ENCODE data around the gene HBG1. TPM values are rescaled to one million over a fixed set of nuclear protein-coding genes. Genes with fewer than 3 reads are reported as not detected.

The HBG1 gene
- total and polyA plus RNA-seq, 3 donors from 2014 or later, result not detected

GRCh38 chr11:5239046-5239445, 10.6 kb downstream of the HBG1 start:
- Histone ChIP-seq H3K36me3 (ENCODE audit: low read depth, missing control alignments) (no peaks in the 10 kb centered on the region), H3K27ac (no peak overlapping the region), H3K9me3 (no peaks in the 10 kb centered on the region), H3K4me1 (no peaks in the 10 kb centered on the region), H3K4me3 (no peak overlapping the region), H3K27me3 (no peaks in the 10 kb centered on the region)
- DNase-seq, result no peak
- intact Hi-C loops (cut with DNase I; ENCODE audit: low total_unique reads), result no loop called here
- TF ChIP-seq CTCF (IDR thresholded peaks at IDR 0.05) (no peak), POLR2A (IDR thresholded peaks at IDR 0.05) (no peak)

- WGBS, 2 donors, result 63 to 74% methylated on average over 2 of the region's 2 CpGs
- Histone ChIP-seq H3K27me3 (no peaks in the 10 kb centered on the region), H3K4me1 (no peaks in the 10 kb centered on the region), H3K36me3 (ENCODE audit: low read depth, missing control alignments) (no peaks in the 10 kb centered on the region), H3K9me3 (no peaks in the 10 kb centered on the region), H3K4me3 (no peak overlapping the region), H3K27ac (no peak overlapping the region)
- intact Hi-C loops (cut with DNase I; ENCODE audit: low total_unique reads), result no loop called here
- DNase-seq, result no peak
- no peak for TF ChIP-seq POLR2A (IDR thresholded peaks at IDR 0.05)
- TF ChIP-seq CTCF (IDR thresholded peaks at IDR 0.05), result no peak
Measured at GRCh38 chr11:5238486-5238885, 11.2 kb downstream of the HBG1 start.

- no peaks in the 10 kb centered on the region for H3K36me3 ChIP-seq (ENCODE audit: low read depth, missing control alignments)
- no peak overlapping the region for H3K4me3 ChIP-seq
- H3K9me3 ChIP-seq, result no peaks in the 10 kb centered on the region
- no peaks in the 10 kb centered on the region for H3K4me1 ChIP-seq
- no peaks in the 10 kb centered on the region for H3K27me3 ChIP-seq
- WGBS, 2 donors, result 87 to 90% methylated on average over 2 of the region's 2 CpGs
- H3K27ac ChIP-seq, result no peak overlapping the region
- no peak for DNase-seq
- TF ChIP-seq POLR2A (IDR thresholded peaks at IDR 0.05), result no peak
- no peak for TF ChIP-seq CTCF (IDR thresholded peaks at IDR 0.05)
- intact Hi-C loops (cut with DNase I; ENCODE audit: low total_unique reads), result no loop called here
Measured at GRCh38 chr11:5237420-5237819, 12.2 kb downstream of the HBG1 start.

- Histone ChIP-seq H3K27ac (no peak overlapping the region), H3K36me3 (ENCODE audit: low read depth, missing control alignments) (no peaks in the 10 kb centered on the region), H3K4me3 (no peak overlapping the region), H3K4me1 (no peaks in the 10 kb centered on the region), H3K9me3 (no peaks in the 10 kb centered on the region), H3K27me3 (no peaks in the 10 kb centered on the region)
- intact Hi-C loops (cut with DNase I; ENCODE audit: low total_unique reads), result no loop called here
- WGBS, 2 donors, result 90 to 96% methylated on average over 5 of the region's 5 CpGs
- no peak for DNase-seq
- TF ChIP-seq CTCF (IDR thresholded peaks at IDR 0.05) (no peak), POLR2A (IDR thresholded peaks at IDR 0.05) (no peak)
Measured at GRCh38 chr11:5235364-5236095, 14.1 kb downstream of the HBG1 start.

GRCh38 chr11:5234381-5234834, 15.2 kb downstream of the HBG1 start, which contains the start of gene HBD:
Gene HBD (minus strand): TSS chr11:5234483. CDS start chr11:5234433, 50 bp downstream.
- no peak for TF ChIP-seq CTCF (IDR thresholded peaks at IDR 0.05)
- TF ChIP-seq POLR2A (IDR thresholded peaks at IDR 0.05), result no peak
- no peaks in the 10 kb centered on the region for H3K9me3 ChIP-seq
- intact Hi-C loops (cut with DNase I; ENCODE audit: low total_unique reads), result no loop called here
- H3K27me3 ChIP-seq, result no peaks in the 10 kb centered on the region
- no peaks in the 10 kb centered on the region for H3K36me3 ChIP-seq (ENCODE audit: low read depth, missing control alignments)
- H3K27ac ChIP-seq, result no peak within 1 kb of the TSS
- WGBS, 2 donors, result 29 to 31% methylated on average over 2 of the region's 2 CpGs
- DNase-seq, result no peak
- no peaks in the 10 kb centered on the region for H3K4me1 ChIP-seq
- no peak within 1 kb of the TSS for H3K4me3 ChIP-seq

Data from testis (tissue), 3 donors.